Measurements from ENCODE around the gene COL27A1. TPM values are rescaled to one million over a fixed set of nuclear protein-coding genes. Genes with fewer than 3 reads are reported as not detected.

The COL27A1 gene
- total RNA-seq, 1 donor from 2014 or later = 3.7 TPM

GRCh38 chr9:114216976-114217375, 61.6 kb downstream of the COL27A1 start:
- intact Hi-C loops (cut with micrococcal nuclease) = no loop called here
- H3K27ac Mint-ChIP-seq = no peak overlapping the region
- H3K4me1 Mint-ChIP-seq (ENCODE audit: low read depth) = no peaks in the 10 kb centered on the region
- H3K27me3 Mint-ChIP-seq (ENCODE audit: low read depth) = no peaks in the 10 kb centered on the region
- H3K4me3 Mint-ChIP-seq (ENCODE audit: low read depth) = no peak overlapping the region
- H3K36me3 Mint-ChIP-seq (ENCODE audit: low read depth) = no peaks in the 10 kb centered on the region
- no peak for DNase-seq (ENCODE audit: low spot score)
- no peaks in the 10 kb centered on the region for H3K9me3 Mint-ChIP-seq

- Mint-ChIP-seq H3K36me3 (ENCODE audit: low read depth) (no peaks in the 10 kb centered on the region), H3K27me3 (ENCODE audit: low read depth) (no peaks in the 10 kb centered on the region), H3K9me3 (no peaks in the 10 kb centered on the region), H3K27ac (no peak overlapping the region), H3K4me3 (ENCODE audit: low read depth) (no peak overlapping the region), H3K4me1 (ENCODE audit: low read depth) (no peaks in the 10 kb centered on the region)
- DNase-seq (ENCODE audit: low spot score) = no peak
- intact Hi-C loops (cut with micrococcal nuclease) = no loop called here
Measured at GRCh38 chr9:114218264-114219120, 63.2 kb downstream of the COL27A1 start.

GRCh38 chr9:114220061-114220541, 64.8 kb downstream of the COL27A1 start:
- H3K4me3 Mint-ChIP-seq (ENCODE audit: low read depth) = no peak overlapping the region
- intact Hi-C loops (cut with micrococcal nuclease) = no loop called here
- H3K27me3 Mint-ChIP-seq (ENCODE audit: low read depth) = no peaks in the 10 kb centered on the region
- no peaks in the 10 kb centered on the region for H3K9me3 Mint-ChIP-seq
- no peaks in the 10 kb centered on the region for H3K4me1 Mint-ChIP-seq (ENCODE audit: low read depth)
- no peak for DNase-seq (ENCODE audit: low spot score)
- H3K27ac Mint-ChIP-seq = no peak overlapping the region
- H3K36me3 Mint-ChIP-seq (ENCODE audit: low read depth) = no peaks in the 10 kb centered on the region

- no peaks in the 10 kb centered on the region for H3K4me1 Mint-ChIP-seq (ENCODE audit: low read depth)
- no peak overlapping the region for H3K27ac Mint-ChIP-seq
- no peaks in the 10 kb centered on the region for H3K36me3 Mint-ChIP-seq (ENCODE audit: low read depth)
- no peaks in the 10 kb centered on the region for H3K9me3 Mint-ChIP-seq
- H3K27me3 Mint-ChIP-seq (ENCODE audit: low read depth) = no peaks in the 10 kb centered on the region
- no peak overlapping the region for H3K4me3 Mint-ChIP-seq (ENCODE audit: low read depth)
- no peak for DNase-seq (ENCODE audit: low spot score)
- intact Hi-C loops (cut with micrococcal nuclease) = no loop called here
Measured at GRCh38 chr9:114221706-114222465, 66.5 kb downstream of the COL27A1 start.

GRCh38 chr9:114223564-114224246, 68.4 kb downstream of the COL27A1 start:
- no peaks in the 10 kb centered on the region for H3K36me3 Mint-ChIP-seq (ENCODE audit: low read depth)
- no peak overlapping the region for H3K27ac Mint-ChIP-seq
- no peaks in the 10 kb centered on the region for H3K27me3 Mint-ChIP-seq (ENCODE audit: low read depth)
- DNase-seq (ENCODE audit: low spot score) = no peak
- H3K9me3 Mint-ChIP-seq = no peaks in the 10 kb centered on the region
- H3K4me1 Mint-ChIP-seq (ENCODE audit: low read depth) = no peaks in the 10 kb centered on the region
- no peak overlapping the region for H3K4me3 Mint-ChIP-seq (ENCODE audit: low read depth)
- intact Hi-C loops (cut with micrococcal nuclease) = no loop called here

GRCh38 chr9:114224247-114224610, 68.9 kb downstream of the COL27A1 start:
- no peak for DNase-seq (ENCODE audit: low spot score)
- no peaks in the 10 kb centered on the region for H3K27me3 Mint-ChIP-seq (ENCODE audit: low read depth)
- intact Hi-C loops (cut with micrococcal nuclease) = no loop called here
- no peaks in the 10 kb centered on the region for H3K4me1 Mint-ChIP-seq (ENCODE audit: low read depth)
- H3K4me3 Mint-ChIP-seq (ENCODE audit: low read depth) = no peak overlapping the region
- H3K27ac Mint-ChIP-seq = no peak overlapping the region
- no peaks in the 10 kb centered on the region for H3K9me3 Mint-ChIP-seq
- H3K36me3 Mint-ChIP-seq (ENCODE audit: low read depth) = no peaks in the 10 kb centered on the region

- H3K9me3 Mint-ChIP-seq = no peaks in the 10 kb centered on the region
- DNase-seq (ENCODE audit: low spot score) = no peak
- H3K4me1 Mint-ChIP-seq (ENCODE audit: low read depth) = no peaks in the 10 kb centered on the region
- no peak overlapping the region for H3K4me3 Mint-ChIP-seq (ENCODE audit: low read depth)
- no peaks in the 10 kb centered on the region for H3K36me3 Mint-ChIP-seq (ENCODE audit: low read depth)
- intact Hi-C loops (cut with micrococcal nuclease) = no loop called here
- H3K27me3 Mint-ChIP-seq (ENCODE audit: low read depth) = no peaks in the 10 kb centered on the region
- H3K27ac Mint-ChIP-seq = no peak overlapping the region
Measured at GRCh38 chr9:114225561-114226212, 70.3 kb downstream of the COL27A1 start.

GRCh38 chr9:114226246-114227055, 71.1 kb downstream of the COL27A1 start:
- intact Hi-C loops (cut with micrococcal nuclease) = no loop called here
- Mint-ChIP-seq H3K27me3 (ENCODE audit: low read depth) (no peaks in the 10 kb centered on the region), H3K36me3 (ENCODE audit: low read depth) (no peaks in the 10 kb centered on the region), H3K4me1 (ENCODE audit: low read depth) (no peaks in the 10 kb centered on the region), H3K27ac (no peak overlapping the region), H3K9me3 (no peaks in the 10 kb centered on the region), H3K4me3 (ENCODE audit: low read depth) (no peak overlapping the region)
- no peak for DNase-seq (ENCODE audit: low spot score)

GRCh38 chr9:114227288-114228015, 72.1 kb downstream of the COL27A1 start:
- no peaks in the 10 kb centered on the region for H3K36me3 Mint-ChIP-seq (ENCODE audit: low read depth)
- no peak overlapping the region for H3K27ac Mint-ChIP-seq
- H3K9me3 Mint-ChIP-seq = no peaks in the 10 kb centered on the region
- intact Hi-C loops (cut with micrococcal nuclease) = no loop called here
- no peak overlapping the region for H3K4me3 Mint-ChIP-seq (ENCODE audit: low read depth)
- no peak for DNase-seq (ENCODE audit: low spot score)
- no peaks in the 10 kb centered on the region for H3K27me3 Mint-ChIP-seq (ENCODE audit: low read depth)
- H3K4me1 Mint-ChIP-seq (ENCODE audit: low read depth) = no peaks in the 10 kb centered on the region

- Mint-ChIP-seq H3K36me3 (ENCODE audit: low read depth) (no peaks in the 10 kb centered on the region), H3K4me3 (ENCODE audit: low read depth) (no peak overlapping the region), H3K27ac (no peak overlapping the region), H3K4me1 (ENCODE audit: low read depth) (no peaks in the 10 kb centered on the region), H3K9me3 (no peaks in the 10 kb centered on the region), H3K27me3 (ENCODE audit: low read depth) (no peaks in the 10 kb centered on the region)
- no peak for DNase-seq (ENCODE audit: low spot score)
- intact Hi-C loops (cut with micrococcal nuclease) = no loop called here
Measured at GRCh38 chr9:114228016-114228808, 72.9 kb downstream of the COL27A1 start.

GRCh38 chr9:114229295-114229694, 74.0 kb downstream of the COL27A1 start:
- Mint-ChIP-seq H3K9me3 (no peaks in the 10 kb centered on the region), H3K27me3 (ENCODE audit: low read depth) (no peaks in the 10 kb centered on the region), H3K4me3 (ENCODE audit: low read depth) (no peak overlapping the region), H3K4me1 (ENCODE audit: low read depth) (no peaks in the 10 kb centered on the region), H3K27ac (no peak overlapping the region), H3K36me3 (ENCODE audit: low read depth) (no peaks in the 10 kb centered on the region)
- intact Hi-C loops (cut with micrococcal nuclease) = no loop called here
- DNase-seq (ENCODE audit: low spot score) = no peak
